ENCODE results near the gene CFAP97D2. TPM values are rescaled to one million over a fixed set of nuclear protein-coding genes. Genes with fewer than 3 reads are reported as not detected.

CFAP97D2 gene
- total RNA-seq, 4 donors from 2014 or later = not detected

GRCh38 chr13:114161644-114162532 is 17.2 kb upstream of the CFAP97D2 start:
- peak overlapping the region in 1 of 4 donors; percentile 20 for H3K27ac ChIP-seq
- 23 to 24% methylated on average over 32 of the region's 32 CpGs for WGBS, 2 donors
- DNase-seq (ENCODE audit: low spot score in 2 of 2) = peak in 1 of 2 donors; percentile 40

GRCh38 chr13:114162533-114162922 is 16.5 kb upstream of the CFAP97D2 start:
- H3K9me3 ChIP-seq = no peaks in the 10 kb centered on the region
- H3K27ac ChIP-seq = peak overlapping the region in 1 of 4 donors; percentile 20
- peaks cover 0 to 39% (median 14%) of the 10 kb centered on the region in 4 donors for H3K4me1 ChIP-seq
- peaks cover 0 to 10% of the 10 kb centered on the region in 2 donors for H3K27me3 ChIP-seq
- no peaks in the 10 kb centered on the region for H3K36me3 ChIP-seq
- no peak for TF ChIP-seq EP300 (IDR thresholded peaks at IDR 0.05)
- no peak for TF ChIP-seq POLR2A (IDR thresholded peaks at IDR 0.05)
- TF ChIP-seq CTCF (IDR thresholded peaks at IDR 0.05) = no peak
- WGBS, 2 donors = 71 to 80% methylated on average over 16 of the region's 16 CpGs
- DNase-seq (ENCODE audit: low spot score in 2 of 2) = no peak
- H3K4me3 ChIP-seq = no peak overlapping the region

More at GRCh38 chr13:114161644-114162532, 17.2 kb upstream of the CFAP97D2 start:
- Histone ChIP-seq H3K36me3 (no peaks in the 10 kb centered on the region), H3K9me3 (no peaks in the 10 kb centered on the region), H3K27me3 (peaks cover 0 to 10% of the 10 kb centered on the region in 2 donors), H3K4me1 (peaks cover 0 to 34% (median 14%) of the 10 kb centered on the region in 4 donors), H3K4me3 (peak overlapping the region in 1 of 4 donors; percentile 4)
- no peak for TF ChIP-seq POLR2A (IDR thresholded peaks at IDR 0.05)
- TF ChIP-seq EP300 (IDR thresholded peaks at IDR 0.05) = no peak
- no peak for TF ChIP-seq CTCF (IDR thresholded peaks at IDR 0.05)

GRCh38 chr13:114164053-114164452 is 15.0 kb upstream of the CFAP97D2 start:
- no peak for TF ChIP-seq POLR2A (IDR thresholded peaks at IDR 0.05)
- no peak for TF ChIP-seq EP300 (IDR thresholded peaks at IDR 0.05)
- no peak for TF ChIP-seq CTCF (IDR thresholded peaks at IDR 0.05)
- Histone ChIP-seq H3K4me1 (peaks cover 0 to 39% (median 14%) of the 10 kb centered on the region in 4 donors), H3K4me3 (no peak overlapping the region), H3K27me3 (peaks cover 0 to 10% of the 10 kb centered on the region in 2 donors), H3K9me3 (no peaks in the 10 kb centered on the region), H3K27ac (no peak overlapping the region), H3K36me3 (no peaks in the 10 kb centered on the region)
- WGBS, 2 donors = 83 to 87% methylated on average over 13 to 14 of the region's 14 CpGs
- DNase-seq (ENCODE audit: low spot score in 2 of 2) = no peak

GRCh38 chr13:114164681-114165429 is 14.2 kb upstream of the CFAP97D2 start:
- no peaks in the 10 kb centered on the region for H3K36me3 ChIP-seq
- 91 to 94% methylated on average over 26 of the region's 26 CpGs for WGBS, 2 donors
- no peak overlapping the region for H3K4me3 ChIP-seq
- no peak for TF ChIP-seq POLR2A (IDR thresholded peaks at IDR 0.05)
- no peak for TF ChIP-seq CTCF (IDR thresholded peaks at IDR 0.05)
- TF ChIP-seq EP300 (IDR thresholded peaks at IDR 0.05) = no peak
- peaks cover 0 to 10% of the 10 kb centered on the region in 2 donors for H3K27me3 ChIP-seq
- DNase-seq (ENCODE audit: low spot score in 2 of 2) = no peak
- no peaks in the 10 kb centered on the region for H3K9me3 ChIP-seq
- peaks cover 0 to 39% (median 14%) of the 10 kb centered on the region in 4 donors for H3K4me1 ChIP-seq
- no peak overlapping the region for H3K27ac ChIP-seq
